ENCODE measurements around the gene BEND5. TPM values are rescaled to one million over a fixed set of nuclear protein-coding genes. Genes with fewer than 3 reads are reported as not detected.

The BEND5 gene, protein sequence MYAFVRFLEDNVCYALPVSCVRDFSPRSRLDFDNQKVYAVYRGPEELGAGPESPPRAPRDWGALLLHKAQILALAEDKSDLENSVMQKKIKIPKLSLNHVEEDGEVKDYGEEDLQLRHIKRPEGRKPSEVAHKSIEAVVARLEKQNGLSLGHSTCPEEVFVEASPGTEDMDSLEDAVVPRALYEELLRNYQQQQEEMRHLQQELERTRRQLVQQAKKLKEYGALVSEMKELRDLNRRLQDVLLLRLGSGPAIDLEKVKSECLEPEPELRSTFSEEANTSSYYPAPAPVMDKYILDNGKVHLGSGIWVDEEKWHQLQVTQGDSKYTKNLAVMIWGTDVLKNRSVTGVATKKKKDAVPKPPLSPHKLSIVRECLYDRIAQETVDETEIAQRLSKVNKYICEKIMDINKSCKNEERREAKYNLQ
- total RNA-seq: 1.7 and 2.3 TPM in 2 replicates

DNA sequence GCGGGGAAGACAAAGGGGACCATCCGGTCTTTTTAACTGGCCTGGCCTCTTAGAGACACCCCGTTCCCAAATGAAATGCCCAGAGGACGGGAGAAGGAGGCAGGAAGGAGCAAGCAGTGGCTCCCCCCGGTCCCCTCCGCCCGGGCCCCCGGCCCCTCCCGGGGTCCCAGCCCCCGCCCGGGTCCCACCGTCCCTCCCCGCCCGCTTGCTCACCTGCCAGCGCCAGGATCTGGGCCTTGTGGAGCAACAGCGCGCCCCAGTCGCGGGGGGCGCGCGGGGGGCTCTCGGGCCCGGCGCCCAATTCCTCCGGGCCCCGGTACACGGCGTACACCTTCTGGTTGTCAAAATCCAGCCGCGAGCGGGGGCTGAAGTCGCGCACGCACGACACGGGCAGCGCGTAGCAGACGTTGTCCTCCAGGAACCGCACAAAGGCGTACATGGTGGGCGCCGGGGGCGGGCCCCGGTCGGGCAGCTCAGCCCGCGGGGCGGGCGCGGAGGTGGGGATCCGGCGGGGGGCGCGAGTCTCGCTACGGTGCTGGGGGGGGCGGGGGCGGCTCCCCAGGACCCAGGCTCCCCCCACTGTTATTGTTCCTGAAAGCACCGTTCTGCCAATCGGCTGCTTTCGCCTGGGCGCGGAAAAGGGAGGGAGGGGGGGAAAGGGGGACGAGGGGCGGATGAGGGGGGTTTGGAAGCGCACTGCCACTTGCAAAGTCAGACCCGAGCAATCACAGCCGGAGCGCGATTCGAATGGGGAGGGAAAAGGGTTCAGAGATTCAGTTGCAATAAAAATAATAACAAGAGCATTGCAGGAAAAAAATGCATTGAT lies at the start of gene BEND5:
Gene BEND5 (minus strand): TSS at position 499 of the 826 bp plus-strand sequence. CDS start 60 bp downstream, at position 439.
- intact Hi-C loops (cut with micrococcal nuclease): no loop called here

DNA sequence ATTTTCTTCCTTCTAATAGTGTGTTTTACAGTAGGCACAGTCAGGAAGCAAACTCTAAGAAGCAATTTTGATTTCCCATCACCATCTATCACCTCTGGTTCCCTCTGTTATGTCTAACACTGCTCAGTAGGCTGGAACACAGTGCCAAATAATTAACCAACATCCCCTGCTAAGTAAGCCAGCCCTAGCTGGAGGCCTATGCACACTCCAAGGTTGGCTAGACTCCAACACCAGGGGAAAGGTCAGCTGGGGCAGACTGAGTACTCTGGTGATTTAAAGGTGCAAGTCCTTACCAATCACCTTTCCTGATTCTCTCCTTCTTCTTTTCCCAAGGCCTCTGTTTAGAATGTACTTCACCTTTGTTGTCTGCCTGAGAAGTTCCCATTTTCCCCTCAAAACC lies 46.5 kb upstream of the BEND5 start:
- intact Hi-C loops (cut with micrococcal nuclease): no loop called here

DNA sequence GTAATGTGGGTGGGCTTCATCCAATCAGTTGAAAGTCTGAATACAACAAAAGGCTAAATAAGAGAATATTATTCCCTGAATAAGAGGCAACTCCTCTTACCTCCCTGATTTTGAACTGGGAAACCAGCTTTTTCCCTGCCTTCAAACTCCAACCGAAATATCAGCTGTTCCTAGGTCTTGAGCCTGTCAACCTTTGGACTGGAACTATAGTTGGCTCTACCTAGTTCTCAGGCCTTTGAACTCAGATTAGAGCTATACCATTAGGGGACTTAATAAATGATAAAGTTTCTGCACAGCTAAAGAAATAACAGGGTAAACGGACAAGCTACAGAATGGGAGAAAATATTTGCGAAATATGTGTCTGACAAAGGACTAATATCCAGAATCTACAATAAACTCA lies 43.8 kb upstream of the BEND5 start:
- intact Hi-C loops (cut with micrococcal nuclease): no loop called here

DNA sequence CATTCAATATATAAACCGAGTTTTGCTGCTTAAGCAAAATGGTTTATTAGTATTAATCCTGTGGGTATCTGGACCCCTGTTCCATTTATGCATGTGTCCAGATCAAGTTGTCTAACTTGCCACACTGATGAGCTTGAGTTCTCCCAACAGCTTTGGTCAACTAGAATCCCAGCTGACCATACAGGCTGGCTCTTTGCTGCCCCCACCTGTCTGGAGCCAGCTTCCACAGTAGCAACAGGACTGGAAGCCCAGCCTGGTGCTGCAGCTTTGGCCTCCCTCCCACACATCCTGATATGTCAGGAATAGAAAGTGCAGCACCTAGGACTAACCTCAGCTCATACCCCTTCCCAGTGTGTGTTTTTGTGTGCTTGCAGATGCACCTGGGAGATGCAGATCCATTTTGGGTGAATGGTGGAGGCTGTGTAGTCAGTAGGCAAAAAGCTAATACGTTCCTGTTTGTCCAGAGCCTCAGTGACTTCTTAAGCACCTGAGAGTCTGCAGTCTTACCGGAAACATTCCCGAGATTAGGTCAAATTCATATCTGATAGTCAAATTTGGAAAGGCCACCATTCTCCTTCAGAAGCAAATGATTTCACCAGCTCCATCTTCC lies 40.9 kb upstream of the BEND5 start:
- intact Hi-C loops (cut with micrococcal nuclease): no loop called here

DNA sequence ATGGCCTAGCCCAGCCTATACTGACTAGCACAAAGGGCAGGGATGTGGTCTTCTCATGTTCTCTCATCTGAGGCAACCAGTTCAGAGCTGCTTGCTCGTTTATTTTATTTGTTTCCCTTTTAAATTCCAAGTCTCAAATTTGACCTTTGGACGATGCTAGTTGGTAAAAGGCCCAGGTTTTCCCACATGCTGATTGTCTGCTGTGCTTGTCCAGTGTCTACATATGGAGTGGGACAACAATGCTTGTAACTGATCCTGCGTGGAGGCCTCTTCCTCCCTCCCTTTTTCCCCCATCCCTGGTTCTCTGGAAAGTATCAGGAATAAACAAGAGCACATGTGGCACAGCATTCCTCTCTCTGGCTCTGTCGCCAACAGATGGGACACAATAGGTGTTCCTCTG lies 34.0 kb upstream of the BEND5 start:
- intact Hi-C loops (cut with micrococcal nuclease): no loop called here

DNA sequence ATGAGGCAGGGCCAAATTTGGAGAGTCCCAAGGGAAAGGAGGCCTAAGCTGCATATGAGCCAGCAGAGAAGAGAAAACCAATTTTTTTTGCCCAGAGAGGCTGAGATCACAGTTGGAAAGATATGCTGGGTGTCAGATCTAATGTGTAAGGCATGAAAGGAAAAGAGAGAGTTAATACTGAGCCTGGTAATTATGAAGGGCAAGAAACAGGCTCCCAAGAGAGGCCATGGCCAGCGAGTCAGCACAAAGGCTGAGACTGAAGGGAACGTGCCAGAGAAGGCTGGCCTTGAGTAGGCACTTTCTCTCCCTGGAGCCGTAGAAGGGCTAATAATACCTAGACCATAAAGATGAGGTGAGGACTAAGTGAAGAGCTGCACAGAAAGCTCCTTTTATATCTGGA lies 31.8 kb upstream of the BEND5 start:
- intact Hi-C loops (cut with micrococcal nuclease): no loop called here

DNA sequence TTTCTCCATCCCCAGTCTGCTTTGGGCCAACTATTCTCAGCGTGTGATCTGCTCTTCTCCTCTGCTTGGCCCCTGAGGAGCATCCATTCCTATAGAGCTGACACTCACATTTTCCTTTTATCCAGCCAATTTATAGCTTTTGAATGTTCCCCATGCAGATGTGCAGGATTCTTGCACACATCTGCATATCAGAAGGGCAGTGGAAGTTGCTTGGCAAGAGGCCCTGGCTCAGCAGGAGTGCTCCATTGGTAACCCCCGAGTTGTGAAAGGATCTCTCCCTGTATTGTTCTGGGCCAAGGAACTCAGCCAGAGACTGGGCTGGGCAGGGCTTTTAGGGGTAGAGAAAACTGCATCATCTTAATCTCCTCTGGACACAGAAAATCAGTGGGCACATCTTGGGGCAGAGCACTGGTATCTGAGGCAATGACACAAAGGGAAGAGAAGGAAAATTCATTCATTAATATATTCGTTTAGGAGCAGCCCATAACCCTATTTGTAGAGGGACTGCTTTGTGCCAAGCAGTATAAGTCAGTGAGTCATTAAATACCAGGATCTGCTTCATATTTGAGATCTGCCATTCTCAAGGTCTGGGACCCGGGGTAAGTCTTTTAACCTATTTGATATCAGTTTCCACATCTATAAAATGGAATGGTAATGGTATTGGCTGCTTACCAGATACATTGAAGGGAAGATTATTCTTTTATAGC lies 31.0 kb upstream of the BEND5 start:
- intact Hi-C loops (cut with micrococcal nuclease): no loop called here

DNA sequence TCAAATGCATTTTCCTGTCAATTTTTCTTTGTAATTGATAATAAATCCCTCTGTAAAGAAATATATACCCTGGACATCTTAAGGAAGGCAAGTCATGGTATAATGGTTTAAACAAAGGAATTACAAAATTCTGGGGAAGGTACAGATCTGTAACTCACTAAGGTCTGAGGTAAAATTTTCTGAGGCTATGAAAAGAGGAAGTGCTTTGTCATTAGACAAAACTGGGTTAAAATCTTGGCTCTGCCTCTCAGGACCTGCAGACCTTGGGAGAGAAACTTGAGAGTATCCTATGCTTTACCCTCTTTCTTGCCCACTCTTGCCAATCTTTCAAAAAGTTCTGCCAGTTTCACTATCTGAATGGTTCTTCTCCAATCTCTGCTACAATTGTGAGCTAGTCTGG lies 26.8 kb upstream of the BEND5 start:
- intact Hi-C loops (cut with micrococcal nuclease): no loop called here

DNA sequence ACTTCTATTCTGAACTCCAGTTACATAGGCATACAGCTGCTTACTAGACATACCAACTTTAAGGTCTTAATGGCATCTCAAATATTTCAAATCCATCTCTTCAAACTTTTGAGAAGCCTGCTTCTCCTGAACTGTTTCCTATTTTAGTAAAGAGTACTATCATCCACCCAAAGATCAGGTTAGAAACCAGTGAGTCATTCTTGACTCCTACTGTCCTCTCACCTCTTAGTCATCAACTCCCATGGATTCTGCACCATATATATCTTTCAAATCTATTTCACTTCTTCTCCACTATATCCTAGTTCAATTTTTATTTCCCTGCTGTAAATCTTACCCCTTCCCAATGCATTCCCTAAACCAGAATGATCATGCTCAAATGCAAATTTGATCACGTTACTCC lies 18.1 kb upstream of the BEND5 start:
- intact Hi-C loops (cut with micrococcal nuclease): no loop called here

DNA sequence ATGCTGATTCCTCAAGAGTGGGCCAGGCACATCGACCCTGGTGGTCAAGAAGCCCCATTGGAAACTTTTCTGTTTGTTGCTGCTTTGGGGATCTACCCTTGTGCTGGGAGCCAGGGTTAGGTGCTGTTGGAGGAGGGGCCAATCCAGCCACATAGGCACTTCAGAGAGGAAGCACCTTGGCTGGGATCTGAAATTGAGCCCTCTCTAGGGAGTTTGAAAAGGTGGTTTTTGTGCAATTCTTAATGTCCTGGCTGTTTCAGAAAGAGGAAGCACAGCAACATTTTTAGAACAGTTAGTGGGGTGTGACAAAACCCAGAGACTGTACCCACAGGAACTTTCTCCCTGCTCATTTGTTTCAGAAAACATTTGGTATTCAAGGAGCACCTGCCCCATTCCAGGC lies 17.2 kb upstream of the BEND5 start:
- intact Hi-C loops (cut with micrococcal nuclease): no loop called here

DNA sequence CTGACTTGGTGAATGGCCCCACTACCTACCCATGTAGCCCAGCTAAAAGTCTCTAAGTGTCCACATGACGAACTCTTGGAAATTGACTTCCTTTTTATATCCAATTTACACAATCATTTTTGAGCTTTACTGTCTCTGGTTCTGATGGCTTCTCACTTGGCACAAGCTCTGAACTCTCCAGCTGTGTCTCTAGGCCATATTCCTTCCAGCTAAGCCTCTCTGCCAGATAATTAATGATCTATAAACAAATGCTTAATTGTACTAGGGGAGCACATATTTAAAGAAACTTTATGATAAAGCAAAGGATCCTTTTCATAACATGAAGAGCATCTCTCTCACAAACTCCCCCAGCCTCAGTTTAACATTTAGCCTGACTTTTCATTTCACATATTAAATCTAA lies 16.3 kb upstream of the BEND5 start:
- intact Hi-C loops (cut with micrococcal nuclease): no loop called here

DNA sequence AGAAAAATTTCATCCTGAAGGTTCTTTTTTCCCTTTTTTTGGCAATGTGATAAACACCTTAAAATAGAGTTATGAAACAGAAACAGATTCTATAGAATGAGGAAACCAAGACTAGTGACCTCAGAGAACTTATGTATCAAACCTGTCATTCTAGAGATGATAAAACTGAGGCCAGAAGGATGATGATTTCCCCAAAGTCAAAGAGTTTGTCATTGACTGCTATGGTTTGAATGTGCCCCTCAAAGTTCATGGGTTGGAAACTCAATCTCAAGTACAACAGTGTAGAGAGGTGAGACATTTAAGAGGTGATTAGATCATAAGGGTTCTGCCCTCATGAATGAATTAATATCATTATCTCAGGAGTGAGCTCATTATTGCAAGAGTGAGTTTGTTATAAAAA lies 13.7 kb upstream of the BEND5 start:
- intact Hi-C loops (cut with micrococcal nuclease): no loop called here

DNA sequence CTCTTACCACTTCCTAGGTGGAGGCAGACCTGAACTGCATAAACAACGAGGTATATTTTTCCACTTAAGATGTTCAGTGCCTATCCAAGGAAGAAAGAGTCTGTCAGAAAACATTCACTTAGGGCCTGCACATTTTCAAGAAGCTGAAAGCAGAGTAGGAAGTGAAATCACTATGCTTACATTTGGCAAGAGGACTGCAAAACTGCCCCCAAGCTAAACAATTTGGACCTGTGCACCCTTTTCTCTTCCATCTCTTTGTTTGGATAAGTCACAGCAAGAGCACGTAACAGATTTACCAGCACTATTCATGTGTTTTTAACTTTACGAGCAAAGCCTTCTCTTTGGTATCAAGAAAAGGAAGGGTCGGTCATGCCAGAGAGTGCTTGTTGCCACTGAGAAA lies 13.2 kb upstream of the BEND5 start:
- intact Hi-C loops (cut with micrococcal nuclease): no loop called here

DNA sequence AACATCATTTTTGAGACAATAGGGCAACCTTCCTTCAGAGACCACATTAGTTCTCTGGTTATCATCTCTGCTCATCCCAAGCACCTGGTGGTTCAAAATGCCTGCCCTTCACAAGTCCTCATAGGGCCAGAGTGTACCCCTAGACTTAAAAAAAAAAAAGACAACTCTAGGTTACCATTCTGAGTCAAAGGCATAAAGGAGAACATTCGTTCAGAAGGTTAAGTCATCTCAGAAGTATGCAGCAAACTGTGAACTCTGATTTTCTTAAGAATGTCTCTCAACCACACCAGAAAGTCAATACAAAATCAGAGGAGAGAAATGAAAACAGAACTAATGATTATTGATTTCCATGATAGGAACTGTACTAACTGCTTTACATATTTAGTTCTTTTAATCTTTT lies 9.2 kb upstream of the BEND5 start:
- intact Hi-C loops (cut with micrococcal nuclease): no loop called here

DNA sequence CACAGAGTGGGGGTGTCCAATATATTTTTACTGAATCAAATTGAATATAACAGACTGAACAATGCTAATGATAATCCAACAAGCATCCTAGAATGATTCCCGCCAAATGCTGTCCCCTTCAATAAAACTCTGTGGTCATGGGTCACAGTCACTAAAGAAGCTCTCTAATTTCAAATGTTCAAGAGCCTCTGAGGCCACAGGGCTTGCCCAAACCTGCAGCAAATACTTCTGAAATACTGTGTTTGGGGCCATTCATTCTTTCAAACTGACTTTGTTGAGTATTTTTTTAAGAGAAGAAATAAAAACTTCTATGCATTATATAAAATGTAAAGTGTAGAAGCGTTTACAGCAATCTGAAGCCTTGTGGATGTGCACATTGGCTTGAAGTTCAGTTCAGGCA lies 7.6 kb upstream of the BEND5 start:
- intact Hi-C loops (cut with micrococcal nuclease): no loop called here

DNA sequence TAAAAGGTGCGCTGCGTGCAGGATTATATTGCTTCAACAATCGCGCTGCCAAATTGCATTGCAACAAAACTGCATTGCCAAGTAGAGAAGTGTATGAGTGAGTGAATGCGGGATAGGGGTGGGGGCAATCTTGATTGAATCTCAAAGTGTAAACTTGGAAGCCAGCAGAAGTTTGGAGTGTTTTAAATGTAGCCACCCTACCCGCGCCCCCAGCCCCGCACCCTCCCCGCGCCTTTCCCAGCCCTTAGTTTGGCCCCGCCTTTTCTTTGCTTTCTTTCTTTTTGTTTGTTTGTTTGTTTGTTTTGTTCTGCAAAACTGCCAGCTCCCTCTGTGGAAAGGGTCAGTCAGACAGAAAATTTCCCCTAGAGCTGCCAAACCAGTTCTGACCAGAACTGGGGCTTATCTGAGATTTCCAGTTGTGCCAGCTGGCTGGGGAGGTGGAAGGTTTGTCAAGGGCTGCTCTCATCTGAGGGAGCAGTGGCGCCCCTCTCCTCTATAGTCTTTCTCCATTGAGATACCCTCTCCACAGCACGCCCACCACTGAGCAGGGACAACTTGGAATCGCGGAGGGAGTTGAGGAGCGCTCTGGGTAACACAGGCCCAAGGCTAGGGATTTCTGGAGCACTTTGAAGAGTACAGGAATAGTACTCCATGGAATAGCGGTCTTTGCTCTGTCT lies 666 bp upstream of the BEND5 start:
- intact Hi-C loops (cut with micrococcal nuclease): no loop called here

DNA sequence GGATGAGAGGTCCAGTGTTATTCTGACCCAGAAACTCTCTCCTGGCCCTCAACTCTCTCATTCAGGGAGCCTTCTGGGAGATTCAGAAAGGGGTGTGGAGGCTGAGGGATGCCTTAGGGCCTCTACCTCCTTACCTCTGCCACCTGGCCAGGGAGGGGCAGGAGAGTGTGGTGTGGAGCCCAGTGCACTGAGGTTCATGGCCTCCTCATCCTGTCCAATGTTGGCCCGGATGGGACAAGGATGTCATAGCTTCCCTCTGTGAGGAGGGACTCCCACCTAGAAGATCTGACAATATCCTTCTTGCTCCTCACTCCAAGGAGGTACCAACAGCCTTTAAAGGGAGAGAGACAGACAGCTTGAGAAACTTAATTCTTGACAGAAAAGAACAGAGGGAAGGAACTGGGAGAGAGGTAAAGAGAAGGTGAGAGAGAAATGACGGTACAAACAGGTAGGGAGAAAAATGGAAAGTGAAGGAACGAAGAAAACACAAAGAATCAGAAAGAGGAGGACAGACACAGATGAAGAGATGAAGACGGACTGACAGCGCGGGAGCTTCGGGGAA lies 779 bp downstream of the BEND5 start:
- intact Hi-C loops (cut with micrococcal nuclease): no loop called here

DNA sequence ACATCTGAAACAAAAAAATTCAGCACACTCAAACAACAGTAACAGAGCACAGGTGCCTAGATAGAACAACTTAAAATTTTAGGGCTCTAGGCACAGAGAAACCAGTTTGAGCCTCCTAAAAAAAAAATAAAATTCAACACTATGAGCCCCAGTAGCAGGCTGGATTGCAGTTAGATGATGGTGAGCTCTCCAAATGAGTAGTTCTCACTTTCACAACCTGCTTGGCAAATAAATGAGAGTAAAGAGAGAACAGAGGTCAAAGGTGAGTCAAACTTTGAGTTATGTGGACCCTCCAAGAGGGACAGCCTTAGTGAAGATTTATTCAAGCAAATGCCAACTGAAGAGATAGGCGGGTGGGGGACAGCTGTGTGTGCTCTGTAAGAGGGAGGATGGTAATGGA lies 3.6 kb downstream of the BEND5 start:
- intact Hi-C loops (cut with micrococcal nuclease): no loop called here

DNA sequence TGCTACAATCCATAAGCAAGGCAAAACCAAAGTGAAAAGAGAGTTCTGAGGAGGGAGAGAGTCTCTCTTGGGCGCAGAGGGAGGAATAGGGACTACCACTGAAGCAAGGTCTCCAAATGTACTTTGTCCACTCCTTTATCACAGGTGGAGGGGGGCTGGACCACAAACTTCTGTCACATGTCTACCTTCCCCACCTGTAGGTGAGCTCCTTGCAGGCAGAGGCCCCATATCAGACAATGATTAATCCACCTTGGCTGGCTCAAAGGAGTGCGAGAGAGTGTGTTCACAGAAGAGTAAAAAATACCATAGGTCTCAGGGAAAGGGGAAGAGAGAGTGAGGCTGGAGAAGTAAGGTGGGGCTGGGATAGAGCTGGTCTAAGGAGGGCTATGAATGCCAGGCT lies 4.5 kb downstream of the BEND5 start:
- intact Hi-C loops (cut with micrococcal nuclease): no loop called here

DNA sequence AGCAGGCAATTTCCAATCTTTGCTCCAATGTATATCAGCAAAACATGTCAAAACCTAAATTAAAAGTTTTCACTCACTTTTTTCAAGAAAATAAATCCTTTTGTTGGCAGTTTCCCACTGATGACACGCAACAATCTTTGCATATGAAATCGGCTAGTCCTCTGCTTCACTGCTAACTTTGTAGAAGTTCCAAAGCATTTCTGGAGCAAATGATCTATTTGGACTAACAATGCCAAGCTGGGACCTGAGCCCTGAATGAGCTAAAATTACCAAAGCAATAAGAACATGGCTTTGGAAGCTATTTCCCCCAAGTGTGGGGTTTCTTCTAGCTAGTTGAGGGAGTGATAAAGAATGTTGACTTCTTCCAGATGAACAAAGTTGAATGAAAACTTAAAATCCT lies 5.1 kb downstream of the BEND5 start:
- intact Hi-C loops (cut with micrococcal nuclease): no loop called here

Data from T-helper 2 cell treated with Interferon-gamma antibody and Interleukin-4, amounts not matched to agents 100 ng/mL and 5 ng/mL, for 36 hours (primary cell).